GM12878 (cell line): ENCODE measurements around the gene DCX.

ENCODE experiments used
- BRCA1 ChIP-seq: IDR thresholded peaks from 2 replicates; pipeline ENCODE4 v1.6.1; 2011; ENCODE audit warnings: low read depth, low read length, improper control_type of control experiment
- CBFB ChIP-seq: IDR thresholded peaks from 2 replicates; pipeline ENCODE4 v1.6.1; 2016; ENCODE audit warnings: antibody characterized with exemption, low read depth
- CBX5 ChIP-seq: sonication (generic); IDR thresholded peaks from 2 replicates; pipeline ENCODE4 v1.6.1; 2016; ENCODE audit warnings: low read depth, moderate library complexity, mild to moderate bottlenecking, inconsistent platforms
- CHD2 ChIP-seq: IDR thresholded peaks from 2 replicates; pipeline ENCODE4 v1.6.1; 2011; ENCODE audit warnings: low read depth, low read length, improper control_type of control experiment, borderline replicate concordance
- EZH2 ChIP-seq: IDR thresholded peaks from 2 replicates; pipeline ENCODE4 v1.6.1; 2012; ENCODE audit warnings: low read depth, mild to moderate bottlenecking, control low read depth, inconsistent platforms, low read length, borderline replicate concordance; ENCODE audit not compliant: control insufficient read depth
- JUND ChIP-seq: IDR thresholded peaks from 2 replicates; pipeline ENCODE4 v1.6.1; 2012; ENCODE audit warnings: low read depth, mild to moderate bottlenecking, low read length, improper control_type of control experiment, moderate library complexity
- MYC ChIP-seq: IDR thresholded peaks from 2 replicates; pipeline ENCODE4 v1.6.1; 2011; ENCODE audit warnings: mild to moderate bottlenecking, low read length, moderate library complexity, inconsistent platforms; ENCODE audit not compliant: insufficient read depth, insufficient replicate concordance, insufficient read length, severe bottlenecking
- NR2C1 ChIP-seq: fragments of 450-650 bp; IDR thresholded peaks from 2 replicates; pipeline ENCODE4 v1.6.1; 2017; ENCODE audit warnings: antibody characterized with exemption, mild to moderate bottlenecking, moderate library complexity
- POLR2A ChIP-seq: IDR thresholded peaks from 2 replicates; pipeline ENCODE4 v1.6.1; 2011; ENCODE audit warnings: low read depth, mild to moderate bottlenecking, low read length
- SIX5 ChIP-seq: IDR thresholded peaks from 2 replicates; pipeline ENCODE4 v1.6.1; 2011; ENCODE audit warnings: mild to moderate bottlenecking, low read depth, low read length, moderate library complexity; ENCODE audit not compliant: severe bottlenecking
- SRF ChIP-seq, 2 experiments: IDR thresholded peaks; 2 replicates each; pipeline ENCODE4 v1.6.1; 2011; ENCODE audit warnings: low read depth in 2 of 2, low read length in 2 of 2, mild to moderate bottlenecking in 1 of 2, moderate library complexity in 1 of 2
- ZNF24 ChIP-seq: fragments of 450-650 bp; IDR thresholded peaks from 2 replicates; pipeline ENCODE4 v1.6.1; 2017; ENCODE audit warnings: antibody characterized with exemption, mild to moderate bottlenecking
- TF ChIP-seq, protein P1 (sequence below), 3 experiments: IDR thresholded peaks in 2 of 3; conservative IDR thresholded peaks in 1 of 3; 2 replicates each; pipeline ENCODE4 v1.5.1; 2011; ENCODE audit warnings: low read depth in 3 of 3, low read length in 3 of 3, mild to moderate bottlenecking in 3 of 3, control low read depth in 2 of 3, moderate library complexity in 2 of 3, inconsistent platforms in 1 of 3, mixed read lengths in 1 of 3; ENCODE audit not compliant: control insufficient read depth in 2 of 3, insufficient read depth in 1 of 3; ENCODE audit errors: extremely low read depth in 1 of 3
- TF ChIP-seq, protein P2 (sequence below): IDR thresholded peaks from 2 replicates; pipeline ENCODE4 v1.6.1; 2011; ENCODE audit warnings: borderline replicate concordance, low read depth, mild to moderate bottlenecking, moderate library complexity, mixed read lengths, low read length; ENCODE audit not compliant: insufficient read depth; ENCODE audit errors: extremely low read length

DNA sequence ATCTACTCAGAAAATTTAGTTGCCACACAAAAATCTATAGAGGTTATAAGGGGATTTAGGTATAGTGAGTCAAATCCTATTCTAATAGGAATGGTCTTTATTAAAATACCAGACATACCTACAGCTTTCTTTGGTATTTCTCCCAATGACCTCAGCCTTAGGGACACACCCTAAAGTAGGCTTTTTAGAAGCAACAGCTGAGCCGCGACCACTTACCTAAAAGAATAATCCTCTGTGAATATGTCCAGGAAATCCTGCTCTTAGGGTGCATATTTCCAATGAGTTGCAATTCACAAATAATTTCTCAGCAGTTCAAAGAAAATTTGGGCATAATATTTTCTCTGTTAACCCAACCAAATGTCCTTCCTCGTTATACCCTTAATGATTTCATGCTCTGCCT is 2.7 kb downstream of the DCX start:
- TF ChIP-seq POLR2A: no peak
- TF ChIP-seq ZNF24: no peak
- no peak for TF ChIP-seq CBFB
- TF ChIP-seq SRF (IDR thresholded peaks at IDR 0.05; ENCODE audit: low read depth in 2 of 2, low read length in 2 of 2): no peak
- TF ChIP-seq EZH2: no peak
- TF ChIP-seq, protein P1, sequence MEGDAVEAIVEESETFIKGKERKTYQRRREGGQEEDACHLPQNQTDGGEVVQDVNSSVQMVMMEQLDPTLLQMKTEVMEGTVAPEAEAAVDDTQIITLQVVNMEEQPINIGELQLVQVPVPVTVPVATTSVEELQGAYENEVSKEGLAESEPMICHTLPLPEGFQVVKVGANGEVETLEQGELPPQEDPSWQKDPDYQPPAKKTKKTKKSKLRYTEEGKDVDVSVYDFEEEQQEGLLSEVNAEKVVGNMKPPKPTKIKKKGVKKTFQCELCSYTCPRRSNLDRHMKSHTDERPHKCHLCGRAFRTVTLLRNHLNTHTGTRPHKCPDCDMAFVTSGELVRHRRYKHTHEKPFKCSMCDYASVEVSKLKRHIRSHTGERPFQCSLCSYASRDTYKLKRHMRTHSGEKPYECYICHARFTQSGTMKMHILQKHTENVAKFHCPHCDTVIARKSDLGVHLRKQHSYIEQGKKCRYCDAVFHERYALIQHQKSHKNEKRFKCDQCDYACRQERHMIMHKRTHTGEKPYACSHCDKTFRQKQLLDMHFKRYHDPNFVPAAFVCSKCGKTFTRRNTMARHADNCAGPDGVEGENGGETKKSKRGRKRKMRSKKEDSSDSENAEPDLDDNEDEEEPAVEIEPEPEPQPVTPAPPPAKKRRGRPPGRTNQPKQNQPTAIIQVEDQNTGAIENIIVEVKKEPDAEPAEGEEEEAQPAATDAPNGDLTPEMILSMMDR (IDR thresholded peaks at IDR 0.05 in 2 of 3, conservative IDR thresholded peaks at IDR 0.05 in 1 of 3; ENCODE audit: control insufficient read depth in 2 of 3, extremely low read depth in 1 of 3, insufficient read depth in 1 of 3, low read depth in 3 of 3, low read length in 3 of 3): no peak
- no peak for TF ChIP-seq JUND
- no peak for TF ChIP-seq MYC
- no peak for TF ChIP-seq CHD2
- TF ChIP-seq, protein P2, sequence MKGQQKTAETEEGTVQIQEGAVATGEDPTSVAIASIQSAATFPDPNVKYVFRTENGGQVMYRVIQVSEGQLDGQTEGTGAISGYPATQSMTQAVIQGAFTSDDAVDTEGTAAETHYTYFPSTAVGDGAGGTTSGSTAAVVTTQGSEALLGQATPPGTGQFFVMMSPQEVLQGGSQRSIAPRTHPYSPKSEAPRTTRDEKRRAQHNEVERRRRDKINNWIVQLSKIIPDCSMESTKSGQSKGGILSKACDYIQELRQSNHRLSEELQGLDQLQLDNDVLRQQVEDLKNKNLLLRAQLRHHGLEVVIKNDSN: no peak
- no peak for TF ChIP-seq BRCA1
- no peak for TF ChIP-seq CBX5
- no peak for TF ChIP-seq SIX5
- TF ChIP-seq NR2C1: no peak
